ENCODE results near the gene SCNN1A.
A peak's percentile ranks its signal among the peaks of the same experiment; 100 is the strongest.

The SCNN1A gene

DNA sequence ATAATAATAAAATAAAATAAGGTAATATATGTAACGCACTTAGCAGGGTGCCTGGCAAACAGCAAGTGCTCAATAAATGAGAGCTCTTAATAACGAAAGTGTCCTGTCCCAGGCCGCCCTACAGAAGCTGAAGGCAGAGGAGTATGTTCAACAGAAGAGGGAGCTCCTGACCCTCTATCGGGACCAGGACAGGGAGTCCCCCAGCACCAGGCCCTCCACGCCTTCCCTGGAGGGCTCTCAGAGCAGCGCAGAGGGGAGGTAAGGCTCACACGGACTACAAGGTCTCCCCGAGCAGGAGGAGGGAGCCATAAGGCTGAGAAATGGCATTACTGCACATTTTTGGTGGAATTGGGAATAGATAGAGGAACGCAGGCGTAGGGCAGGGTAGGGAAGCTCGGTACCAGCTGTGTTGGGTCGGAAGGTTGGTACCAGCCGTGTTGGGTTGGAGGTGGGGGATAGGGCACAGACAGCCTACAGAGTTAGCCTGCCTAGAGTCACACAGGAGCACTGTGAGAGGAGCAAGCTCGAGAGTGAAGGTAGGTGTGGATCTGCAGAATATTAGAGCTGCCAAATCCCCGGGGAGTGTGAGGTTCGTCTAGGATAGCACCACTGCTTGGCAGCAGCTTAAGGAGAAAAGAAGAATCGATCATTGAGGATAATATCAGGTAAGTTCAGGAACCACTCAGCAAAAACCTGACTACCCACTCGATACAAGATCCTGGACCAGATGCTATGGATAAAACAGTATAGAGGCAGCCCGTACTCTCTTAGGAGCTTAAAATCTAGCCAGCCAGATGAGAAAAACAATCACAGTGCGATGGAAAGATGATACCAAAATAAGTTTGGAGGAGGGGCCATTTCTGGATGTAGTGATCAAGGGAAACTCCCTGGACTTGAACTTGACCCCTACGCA is 48.8 kb downstream of the SCNN1A start:
- H3K9ac ChIP-seq, result no peak overlapping the region

GRCh38 chr12:6324936-6325750 is 50.2 kb downstream of the SCNN1A start:
- no peak for TF ChIP-seq CTCF (IDR thresholded peaks at IDR 0.05)
- Histone ChIP-seq H3K9me3 (ENCODE audit: control insufficient read depth, low read length) (no peaks in the 10 kb centered on the region), H3K27ac (peak overlapping the region; percentile 2), H3K4me2 (ENCODE audit: low read length) (peak overlapping the region; percentile 24), H3K27me3 (ENCODE audit: control insufficient read depth, insufficient read depth, low read length) (no peaks in the 10 kb centered on the region), H2AFZ (no peak overlapping the region), H3K4me1 (peaks cover 25% of the 10 kb centered on the region), H3K4me3 (ENCODE audit: low read depth, low read length) (no peak overlapping the region), H3K36me3 (ENCODE audit: control insufficient read depth, insufficient read depth, low read length) (no peaks in the 10 kb centered on the region), H3K9ac (no peak overlapping the region), H3K79me2 (peaks cover 7% of the 10 kb centered on the region)

More for the DNA sequence above, 48.8 kb downstream of the SCNN1A start:
- no peak overlapping the region for H3K4me2 ChIP-seq (ENCODE audit: low read length)
- no peak overlapping the region for H3K4me3 ChIP-seq (ENCODE audit: low read depth, low read length)
- H3K9me3 ChIP-seq (ENCODE audit: control insufficient read depth, low read length), result no peaks in the 10 kb centered on the region
- peak overlapping the region; percentile 47 for H3K27ac ChIP-seq
- TF ChIP-seq CTCF (IDR thresholded peaks at IDR 0.05), result peak; percentile 59
- peaks cover 25% of the 10 kb centered on the region for H3K4me1 ChIP-seq
- no peaks in the 10 kb centered on the region for H3K27me3 ChIP-seq (ENCODE audit: control insufficient read depth, insufficient read depth, low read length)
- H3K79me2 ChIP-seq, result peaks cover 15% of the 10 kb centered on the region
- no peak overlapping the region for H2AFZ ChIP-seq
- no peaks in the 10 kb centered on the region for H3K36me3 ChIP-seq (ENCODE audit: control insufficient read depth, insufficient read depth, low read length)

DNA sequence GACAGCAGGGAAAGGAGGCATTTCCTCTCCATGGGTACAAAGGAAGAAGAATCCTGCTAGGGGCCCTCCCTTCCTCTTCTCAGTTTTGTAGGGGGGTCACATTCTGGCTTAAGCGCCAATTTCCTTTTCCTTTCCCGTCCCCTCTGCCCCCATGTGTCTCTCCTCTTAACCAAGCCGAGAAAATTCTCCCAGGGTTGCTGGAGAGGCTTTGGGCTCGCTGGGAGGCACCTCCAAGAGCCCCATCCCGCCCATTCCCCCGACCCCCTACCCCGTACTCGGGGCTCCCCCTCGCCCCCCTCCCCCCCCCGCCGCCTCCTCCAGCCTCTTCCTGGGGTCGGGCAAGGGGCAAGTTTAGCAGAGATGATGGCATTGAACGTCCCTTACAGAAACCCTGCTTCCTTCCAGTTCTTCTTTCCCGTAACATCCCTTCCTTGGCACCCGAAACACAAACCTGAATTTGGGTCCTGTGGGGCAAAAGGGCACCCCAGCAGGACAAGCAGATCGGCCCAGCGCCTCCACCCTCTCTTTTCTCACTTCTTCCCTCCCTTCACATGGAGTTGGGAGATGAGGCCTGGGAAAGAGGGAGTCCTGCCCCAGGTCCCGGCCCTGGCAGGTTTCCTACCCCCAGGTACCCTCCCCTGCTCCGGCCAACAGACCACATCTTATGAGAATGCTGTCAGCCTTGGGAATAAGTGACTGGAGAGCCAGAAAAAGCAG is 51.2 kb downstream of the SCNN1A start:
- Histone ChIP-seq H2AFZ (no peak overlapping the region), H3K4me3 (ENCODE audit: low read depth, low read length) (no peak overlapping the region), H3K36me3 (ENCODE audit: control insufficient read depth, insufficient read depth, low read length) (no peaks in the 10 kb centered on the region), H3K4me1 (peaks cover 25% of the 10 kb centered on the region), H3K79me2 (no peaks in the 10 kb centered on the region), H3K4me2 (ENCODE audit: low read length) (peak overlapping the region; percentile 19), H3K27me3 (ENCODE audit: control insufficient read depth, insufficient read depth, low read length) (no peaks in the 10 kb centered on the region), H3K27ac (peak overlapping the region; percentile 69), H3K9me3 (ENCODE audit: control insufficient read depth, low read length) (no peaks in the 10 kb centered on the region), H3K9ac (no peak overlapping the region)
- no peak for TF ChIP-seq CTCF (IDR thresholded peaks at IDR 0.05)

GRCh38 chr12:6323340-6323994 is 51.9 kb downstream of the SCNN1A start:
- Histone ChIP-seq H3K4me1 (peaks cover 25% of the 10 kb centered on the region), H3K27ac (peak overlapping the region; percentile 69), H3K79me2 (no peaks in the 10 kb centered on the region), H2AFZ (peak overlapping the region; percentile 63), H3K9ac (no peak overlapping the region), H3K4me2 (ENCODE audit: low read length) (peak overlapping the region; percentile 19), H3K4me3 (ENCODE audit: low read depth, low read length) (peak overlapping the region; percentile 3), H3K9me3 (ENCODE audit: control insufficient read depth, low read length) (no peaks in the 10 kb centered on the region), H3K27me3 (ENCODE audit: control insufficient read depth, insufficient read depth, low read length) (no peaks in the 10 kb centered on the region), H3K36me3 (ENCODE audit: control insufficient read depth, insufficient read depth, low read length) (no peaks in the 10 kb centered on the region)
- TF ChIP-seq CTCF (IDR thresholded peaks at IDR 0.05), result peak; percentile 79

Data from parathyroid adenoma (tissue), 2 donors.